SK-N-SH (cell line): Measurements from ENCODE around the gene CYP27A1. TPM values are rescaled to one million over a fixed set of nuclear protein-coding genes. Genes with fewer than 3 reads are reported as not detected.

Source experiments
- CTCF ChIA-PET: fragments of 300-600, 350-600 bp; formaldehyde crosslinking; extraction: SDS; loops from one replicate; lab custom pipeline; 2021; lab: Yijun Ruan, JAX
- POLR2A ChIA-PET: fragments of 350-600 bp; sonication (Branson Sonifier 250); formaldehyde crosslinking; extraction: SDS; loops from one replicate; lab custom pipeline; 2020; ENCODE audit warnings: antibody characterized with exemption, inconsistent platforms; lab: Yijun Ruan, JAX
- DNase-seq: peaks from one replicate; pipeline ENCODE4 v3.0.0; 2012
- H2AFZ ChIP-seq: fragments of 200-600 bp; sonication (generic); 2 replicates; pipeline ENCODE4 v1.8.1; 2016; ENCODE audit warnings: antibody characterized with exemption, mild to moderate bottlenecking, low read depth
- H3F3A ChIP-seq: fragments of 200-600 bp; sonication (generic); replicated peaks from 2 replicates; pipeline ENCODE3; 2016; ENCODE audit warnings: antibody characterized with exemption, mild to moderate bottlenecking; ENCODE audit not compliant: insufficient read depth
- H3K27ac ChIP-seq, 2 experiments: fragments of 200-500 bp in 1 of 2; fragments of 200-600 bp in 1 of 2; sonication (Bioruptor generic) in 1 of 2; sonication (generic), shearing (Covaris generic) in 1 of 2; 2 replicates each; pipeline versions ENCODE4 v1.5.1 to v1.6.1; 2014 to 2016; ENCODE audit warnings: low read depth in 2 of 2, inconsistent platforms in 1 of 2, low read length in 1 of 2, mild to moderate bottlenecking in 1 of 2, mixed read lengths in 1 of 2
- H3K27me3 ChIP-seq: fragments of 200-600 bp; sonication (generic), shearing (Covaris generic); 2 replicates; pipeline ENCODE4 v1.6.1; 2016; ENCODE audit warnings: mixed run types; ENCODE audit not compliant: insufficient read depth
- H3K36me3 ChIP-seq, 2 experiments: fragments of 200-500 bp in 1 of 2; fragments of 200-600 bp in 1 of 2; sonication (Bioruptor generic) in 1 of 2; sonication (generic) in 1 of 2; replicated peaks in 1 of 2; 2 replicates each; pipeline versions ENCODE3 to v1.5.1; 2014 to 2016; ENCODE audit warnings: low read length in 1 of 2, mild to moderate bottlenecking in 1 of 2; ENCODE audit not compliant: insufficient read depth in 2 of 2, control insufficient read depth in 1 of 2
- H3K4me1 ChIP-seq, 2 experiments: fragments of 200-500 bp in 1 of 2; fragments of 200-600 bp in 1 of 2; sonication (Bioruptor generic) in 1 of 2; sonication (generic), shearing (Covaris generic) in 1 of 2; 2 replicates each; pipeline versions ENCODE4 v1.5.1 to v1.6.1; 2014 to 2016; ENCODE audit warnings: low read depth in 1 of 2, low read length in 1 of 2, mixed run types in 1 of 2; ENCODE audit not compliant: insufficient read depth in 2 of 2, control insufficient read depth in 1 of 2
- H3K4me2 ChIP-seq: fragments of 200-600 bp; sonication (generic), shearing (Covaris generic); 2 replicates; pipeline ENCODE4 v1.6.1; 2017; ENCODE audit warnings: mixed run types
- H3K4me3 ChIP-seq, 2 experiments: fragments of 200-500 bp in 1 of 2; fragments of 200-600 bp in 1 of 2; sonication (Bioruptor generic) in 1 of 2; sonication (generic), shearing (Covaris generic) in 1 of 2; 2 replicates each; pipeline versions ENCODE4 v1.5.1 to v1.8.1; 2014 to 2016; ENCODE audit warnings: low read depth in 2 of 2, inconsistent platforms in 1 of 2, low read length in 1 of 2, mild to moderate bottlenecking in 1 of 2, mixed read lengths in 1 of 2, moderate library complexity in 1 of 2
- H3K79me2 ChIP-seq: fragments of 200-600 bp; sonication (generic); 2 replicates; pipeline ENCODE4 v1.8.1; 2017; ENCODE audit warnings: mild to moderate bottlenecking; ENCODE audit not compliant: insufficient read depth
- H3K9ac ChIP-seq: fragments of 200-600 bp; sonication (generic); 2 replicates; pipeline ENCODE4 v1.6.1; 2017; ENCODE audit warnings: mixed run types
- H3K9me2 ChIP-seq: fragments of 200-600 bp; sonication (generic); 2 replicates; pipeline ENCODE4 v1.6.1; 2017; ENCODE audit warnings: mixed run types
- H3K9me3 ChIP-seq: fragments of 200-600 bp; sonication (generic); 2 replicates; pipeline ENCODE4 v1.6.1; 2017; ENCODE audit warnings: mixed run types, mild to moderate bottlenecking, moderate library complexity
- H4K20me1 ChIP-seq: fragments of 200-600 bp; sonication (generic); 2 replicates; pipeline ENCODE4 v1.6.1; 2017; ENCODE audit warnings: mild to moderate bottlenecking, mixed run types; ENCODE audit not compliant: insufficient read depth
- ELF1 ChIP-seq: IDR thresholded peaks from 2 replicates; pipeline ENCODE4 v1.4.0; 2012
- FOXM1 ChIP-seq: IDR thresholded peaks from 2 replicates; pipeline ENCODE4 v1.4.0; 2012; ENCODE audit warnings: low read depth, mild to moderate bottlenecking
- GATA2 ChIP-seq: sonication (generic); formaldehyde crosslinking; IDR thresholded peaks from 2 replicates; pipeline ENCODE4 v1.5.0; 2020; ENCODE audit warnings: mild to moderate bottlenecking, missing genetic modification reagents
- JUND ChIP-seq: IDR thresholded peaks from 2 replicates; pipeline ENCODE4 v1.4.0; 2012
- MAX ChIP-seq: IDR thresholded peaks from 2 replicates; pipeline ENCODE4 v1.4.0; 2012; ENCODE audit warnings: low read depth
- NFIC ChIP-seq: IDR thresholded peaks from 2 replicates; pipeline ENCODE4 v1.4.0; 2012; ENCODE audit warnings: borderline replicate concordance
- PBX3 ChIP-seq: IDR thresholded peaks from 2 replicates; pipeline ENCODE4; 2012
- REST ChIP-seq: IDR thresholded peaks from 2 replicates; pipeline ENCODE4 v1.6.1; 2012; ENCODE audit warnings: mild to moderate bottlenecking, low read depth, low read length, moderate library complexity
- RFX5 ChIP-seq: IDR thresholded peaks from 2 replicates; pipeline ENCODE4 v1.6.1; 2012; ENCODE audit warnings: mild to moderate bottlenecking, improper control_type of control experiment, low read length
- RXRA ChIP-seq: IDR thresholded peaks from 2 replicates; pipeline ENCODE4 v1.4.0; 2012; ENCODE audit warnings: low read depth, mild to moderate bottlenecking, borderline replicate concordance
- TCF12 ChIP-seq: IDR thresholded peaks from 2 replicates; pipeline ENCODE4 v1.4.0; 2012
- USF2 ChIP-seq: fragments of 150-350 bp; IDR thresholded peaks from 2 replicates; pipeline ENCODE4 v1.6.1; 2017; ENCODE audit warnings: antibody characterized with exemption, low read length, low read depth, borderline replicate concordance
- YY1 ChIP-seq: IDR thresholded peaks from 2 replicates; pipeline ENCODE4 v1.4.0; 2012; ENCODE audit warnings: low read depth, mild to moderate bottlenecking
- ZBTB33 ChIP-seq: IDR thresholded peaks from 2 replicates; pipeline ENCODE4 v1.4.0; 2012; ENCODE audit warnings: low read depth, borderline replicate concordance
- WGBS: methylation state at CpG from one replicate; pipeline ENCODE4 v1.1.6; 2017; ENCODE audit warnings: low lambda C conversion rate; 5-methylcytosine and 5-hydroxymethylcytosine counted together
- polyA plus RNA-seq, 3 experiments: library from polyadenylated mRNA; depleted of rRNA; stranded (reverse); fragments of >200 nt; gene quantifications; 2 replicates each; pipeline ENCODE4 v1.2.3, GENCODE V29; 2012

Gene CYP27A1
- polyA plus RNA-seq, 1 of the 3 experiments (the other 2 are of a cell fraction): 0.54 TPM

- no peak for TF ChIP-seq RFX5
- TF ChIP-seq RXRA: no peak
- TF ChIP-seq ELF1: no peak
- TF ChIP-seq GATA2: no peak
- TF ChIP-seq FOXM1: no peak
- TF ChIP-seq, all 33 proteins: peak for 0
Measured at GRCh38 chr2:218850796-218851195, 68.8 kb downstream of the CYP27A1 start (continued).

GRCh38 chr2:218851286-218851685 lies 69.3 kb downstream of the CYP27A1 start:
- Histone ChIP-seq H3K9me2 (no peaks in the 10 kb centered on the region), H3K9ac (no peak overlapping the region)
- no peak for TF ChIP-seq NFIC
- no peak for TF ChIP-seq PBX3
- TF ChIP-seq MAX: no peak
- TF ChIP-seq USF2: no peak
- no peak for TF ChIP-seq JUND
- no peak for TF ChIP-seq RFX5
- TF ChIP-seq REST: no peak
- TF ChIP-seq YY1: no peak
- TF ChIP-seq ZBTB33: no peak
- TF ChIP-seq TCF12: no peak

More at GRCh38 chr2:218851286-218851685, 69.3 kb downstream of the CYP27A1 start:
- no peaks in the 10 kb centered on the region for H3K79me2 ChIP-seq
- POLR2A ChIA-PET: no interaction called here
- no peaks in the 10 kb centered on the region for H3K9me3 ChIP-seq
- no peak overlapping the region for H3K4me3 ChIP-seq
- H3K36me3 ChIP-seq: no peaks in the 10 kb centered on the region
- no peaks in the 10 kb centered on the region for H4K20me1 ChIP-seq
- peaks cover 3 to 25% of the 10 kb centered on the region in 2 experiments; a peak in 2 of 4 replicates for H3K4me1 ChIP-seq
- H2AFZ ChIP-seq: no peak overlapping the region
- CTCF ChIA-PET: interaction anchor here (0.8 to 16.1 kb wide), 13 partner anchors 26 to 308 kb away, joined by 3 to 249 read pairs (median 6); partner anchors contain the start of genes RNF25, STK36 and WNT10A
- no peak for DNase-seq
- no peak overlapping the region for H3K4me2 ChIP-seq
- no peaks in the 10 kb centered on the region for H3K27me3 ChIP-seq
- no peaks in the 10 kb centered on the region for H3F3A ChIP-seq
- H3K27ac ChIP-seq: no peak overlapping the region
- whole genome bisulfite sequencing: 31% methylated on average over 3 of the region's 3 CpGs
